H54 (cell line): ENCODE data around the gene MCM9.

ENCODE experiments used
- DNase-seq: peaks from one replicate; pipeline ENCODE4 v3.0.0; 2011; ENCODE audit warnings: low spot score, mixed read lengths; ENCODE audit not compliant: insufficient read length
- FAIRE-seq: peaks from 3 replicates; lab custom pipeline; 2011; peaks lifted over from hg19 to GRCh38; lab: Jason Lieb, UNC
- POLR2A ChIP-seq: IDR thresholded peaks from 2 replicates; pipeline ENCODE4 v1.6.1; 2011; ENCODE audit warnings: low read depth, mild to moderate bottlenecking, low read length

The MCM9 gene

DNA sequence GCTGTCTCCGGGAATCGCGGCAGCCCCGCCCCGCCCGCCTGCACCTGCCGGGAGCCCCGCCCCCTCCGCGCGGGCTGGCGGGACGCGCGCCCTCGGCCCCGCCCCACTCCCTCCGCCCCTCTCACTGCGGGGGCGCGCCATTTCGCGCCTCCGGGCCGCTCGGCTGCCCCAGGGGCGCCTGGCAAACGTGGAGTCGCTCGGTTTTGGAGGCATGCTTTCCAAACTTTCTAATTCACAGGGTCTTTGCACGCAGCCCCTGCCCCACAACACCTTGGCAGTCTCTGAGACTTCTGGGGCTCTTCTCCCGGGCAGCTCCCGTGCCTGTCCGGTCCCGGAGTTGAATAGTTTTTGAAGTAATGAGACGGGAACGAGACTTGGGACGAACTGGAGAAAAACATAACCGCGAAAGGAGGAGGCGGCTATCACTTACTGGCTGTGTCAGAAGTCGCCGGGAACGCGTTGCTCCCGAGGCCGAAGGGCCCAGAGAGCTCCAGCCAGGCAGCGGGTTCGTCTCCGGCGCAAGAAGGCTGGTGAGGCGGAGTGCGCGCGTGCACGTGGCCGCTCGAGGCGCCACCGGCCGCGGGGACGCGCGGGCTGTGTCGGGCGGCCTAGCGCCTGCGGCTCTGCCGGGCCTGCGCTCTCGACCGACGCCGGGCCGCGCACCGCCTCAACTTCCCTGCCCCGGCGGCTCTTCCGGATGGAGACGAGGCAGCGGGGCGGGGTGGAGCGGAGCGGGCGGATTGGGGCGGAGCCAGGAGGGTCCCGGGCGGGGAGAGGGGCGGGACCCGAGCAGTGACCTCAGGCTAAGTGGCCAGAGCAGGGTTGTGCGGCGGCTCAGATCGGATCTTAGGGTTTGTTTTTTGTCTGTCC, at the start of gene MCM9:
TSS of gene MCM9 (minus strand) at position 699 of the 870 bp plus-strand sequence. CDS start 3,436 bp downstream, outside the sequence.
- peak; percentile 43 for FAIRE-seq
- peak; percentile 42; the same call in 1 of the 2 replicates for TF ChIP-seq POLR2A
- DNase-seq = peak; percentile 76

DNA sequence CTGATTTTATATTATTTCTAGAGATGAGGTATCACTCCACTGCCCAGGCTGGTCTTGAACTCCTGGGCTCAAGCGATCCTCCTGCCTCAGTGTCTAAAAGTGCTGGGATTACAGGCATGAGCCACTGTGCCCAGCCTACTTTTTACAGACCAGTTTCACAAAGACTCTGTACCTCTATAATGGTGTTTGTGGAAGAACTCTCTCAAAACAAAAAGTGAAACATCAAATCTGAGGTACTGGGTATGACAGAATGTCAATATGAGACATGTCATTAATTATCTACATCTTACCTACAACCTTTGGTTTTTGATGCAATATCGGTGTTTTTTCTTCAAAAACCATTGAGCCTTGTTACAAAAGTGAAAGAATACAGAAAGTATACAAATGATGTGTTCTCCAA, 49.4 kb upstream of the MCM9 start:
- DNase-seq = no peak
- no peak for TF ChIP-seq POLR2A
- no peak for FAIRE-seq

DNA sequence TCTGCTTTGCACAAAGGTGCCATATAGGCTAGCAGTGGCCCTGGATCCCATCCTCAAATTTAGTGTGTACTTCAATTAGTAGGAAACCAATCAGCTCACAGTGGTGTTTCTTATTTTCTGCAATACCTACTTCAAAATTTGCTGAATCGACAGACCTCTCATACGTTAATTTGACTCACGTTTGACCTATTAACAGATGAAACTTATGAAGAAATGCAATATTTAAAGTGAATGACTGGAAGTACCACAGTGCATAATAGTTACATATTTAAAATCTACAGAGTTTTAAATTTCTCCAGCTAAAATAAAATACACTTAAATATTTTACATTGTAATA, 47.6 kb upstream of the MCM9 start:
- DNase-seq = no peak
- no peak for FAIRE-seq
- TF ChIP-seq POLR2A = no peak

DNA sequence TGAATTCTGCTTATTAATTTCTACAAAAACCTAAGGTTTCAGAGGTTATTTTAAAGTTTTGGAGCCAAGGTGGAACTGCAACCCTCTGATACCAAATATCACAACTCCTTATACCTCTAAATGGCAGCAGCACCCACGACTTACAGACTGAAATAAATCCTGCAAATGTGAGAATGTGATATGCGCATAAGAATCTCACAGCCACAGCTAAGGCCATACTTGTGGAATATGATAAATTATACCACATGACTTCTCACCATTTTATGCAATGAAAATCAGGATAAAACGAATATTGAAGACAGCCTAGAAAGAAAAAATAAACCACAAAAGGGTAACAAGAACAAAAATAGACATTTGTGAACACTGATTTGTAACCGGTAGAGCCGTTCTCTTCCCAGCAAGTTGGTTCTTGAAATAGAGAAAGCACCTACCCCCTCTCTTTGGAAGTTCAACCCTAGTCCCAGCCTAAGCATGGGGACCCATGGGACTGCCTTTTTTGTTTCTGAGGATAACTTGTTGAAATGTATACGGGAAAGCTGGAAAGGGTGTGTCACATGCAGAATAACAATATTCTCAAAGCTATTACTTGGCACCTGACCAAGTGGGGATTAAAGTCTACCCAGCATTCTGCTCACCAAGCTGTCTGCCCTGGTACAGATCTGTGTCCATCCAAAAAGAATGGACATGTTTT, 47.1 kb upstream of the MCM9 start:
- no peak for FAIRE-seq
- DNase-seq = no peak
- TF ChIP-seq POLR2A = no peak

DNA sequence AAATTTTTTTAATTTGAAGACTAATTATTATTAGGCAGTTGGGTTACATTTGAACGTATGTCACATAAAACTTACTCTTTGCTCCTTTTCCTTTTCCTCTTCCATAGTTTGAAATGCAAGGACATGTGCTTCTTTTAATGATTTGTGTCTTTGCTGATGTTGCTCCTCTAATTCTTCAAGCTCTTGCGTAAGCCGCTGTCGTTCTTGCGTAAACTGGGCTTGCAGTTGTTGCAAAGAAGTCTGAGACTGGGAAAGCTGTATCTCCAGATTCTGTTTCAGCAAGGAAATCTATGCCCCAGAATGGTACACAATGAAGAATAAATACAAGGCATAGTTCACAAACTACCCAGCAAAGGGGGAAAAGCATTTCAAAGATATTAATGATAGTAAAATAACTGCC, 45.1 kb upstream of the MCM9 start:
- no peak for DNase-seq
- no peak for TF ChIP-seq POLR2A
- FAIRE-seq = no peak

DNA sequence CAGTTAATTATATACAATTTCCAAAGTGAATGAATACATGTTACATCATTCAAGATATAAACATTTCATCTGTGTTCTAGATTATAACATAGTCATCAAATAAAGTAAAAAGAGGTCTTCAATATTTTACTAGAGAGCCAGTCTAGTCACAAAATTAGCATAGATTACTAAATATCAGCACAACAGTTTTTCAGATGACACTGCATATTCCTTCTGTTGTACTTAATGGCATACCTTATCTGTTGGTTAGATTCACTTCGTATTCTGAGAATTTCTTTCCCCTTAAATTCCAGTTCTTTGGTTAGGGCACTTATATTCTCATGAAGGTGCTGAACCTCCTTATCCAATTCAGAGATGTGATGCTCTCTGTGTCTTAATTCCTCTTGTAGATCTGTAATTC, 39.8 kb upstream of the MCM9 start:
- FAIRE-seq (no peak), DNase-seq (no peak)
- no peak for TF ChIP-seq POLR2A

DNA sequence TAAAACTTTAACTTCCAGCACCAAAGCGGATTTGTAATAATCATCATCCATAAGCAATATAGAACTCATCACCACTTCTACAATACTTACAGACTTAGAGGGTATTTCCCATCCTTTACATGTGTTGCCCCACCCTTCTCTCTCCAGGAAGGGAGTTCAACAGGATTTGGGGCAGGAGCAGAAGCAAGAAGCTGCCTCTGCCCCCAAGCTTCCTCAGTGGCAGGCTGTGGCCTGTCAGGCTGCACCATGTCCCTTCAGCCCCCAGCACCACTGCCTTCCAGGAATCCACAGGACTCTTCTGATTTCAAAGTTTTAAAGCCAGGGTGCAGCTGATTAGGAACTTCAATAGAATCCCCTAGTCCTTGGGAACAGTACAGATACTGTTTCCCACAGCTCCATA, 36.7 kb upstream of the MCM9 start:
- FAIRE-seq (no peak), DNase-seq (no peak)
- TF ChIP-seq POLR2A = no peak

DNA sequence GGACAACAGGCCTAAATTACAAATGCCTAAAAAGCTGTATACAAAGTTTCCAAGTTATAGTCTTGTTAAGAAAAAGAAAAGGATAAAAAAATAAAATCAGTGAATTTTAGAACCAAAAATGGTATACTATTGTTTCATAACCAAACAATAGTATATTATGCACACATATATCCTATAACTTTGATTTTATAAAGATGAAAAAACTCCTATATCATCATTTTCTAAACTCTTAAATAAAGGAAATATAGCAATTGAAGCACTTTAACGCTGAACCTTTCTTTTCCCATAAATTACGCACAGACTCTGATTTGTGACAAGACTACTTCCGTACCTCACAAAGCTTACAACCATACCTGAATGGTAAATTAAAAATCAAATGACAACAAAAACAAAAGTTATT, 35.9 kb upstream of the MCM9 start:
- TF ChIP-seq POLR2A = no peak
- DNase-seq (no peak), FAIRE-seq (no peak)

DNA sequence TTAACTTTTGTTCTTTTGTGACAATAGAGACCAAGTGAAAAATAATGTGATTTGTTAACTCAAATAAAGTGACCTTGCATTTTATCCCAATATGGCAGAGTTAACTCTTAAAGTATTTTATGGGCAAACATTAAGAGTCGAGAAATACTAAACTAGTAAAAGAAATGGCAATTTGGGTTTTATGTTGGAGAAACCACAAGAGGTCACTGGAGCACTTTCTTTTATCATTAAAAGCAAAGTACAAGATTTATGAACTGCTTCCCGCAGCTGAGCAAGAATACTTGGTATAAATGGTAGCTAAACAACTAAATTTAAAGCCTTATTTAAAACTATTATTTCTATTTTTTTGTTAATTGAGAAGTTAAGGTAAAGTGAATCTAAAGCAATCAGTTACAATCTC, 33.5 kb upstream of the MCM9 start:
- no peak for TF ChIP-seq POLR2A
- DNase-seq (no peak), FAIRE-seq (no peak)

DNA sequence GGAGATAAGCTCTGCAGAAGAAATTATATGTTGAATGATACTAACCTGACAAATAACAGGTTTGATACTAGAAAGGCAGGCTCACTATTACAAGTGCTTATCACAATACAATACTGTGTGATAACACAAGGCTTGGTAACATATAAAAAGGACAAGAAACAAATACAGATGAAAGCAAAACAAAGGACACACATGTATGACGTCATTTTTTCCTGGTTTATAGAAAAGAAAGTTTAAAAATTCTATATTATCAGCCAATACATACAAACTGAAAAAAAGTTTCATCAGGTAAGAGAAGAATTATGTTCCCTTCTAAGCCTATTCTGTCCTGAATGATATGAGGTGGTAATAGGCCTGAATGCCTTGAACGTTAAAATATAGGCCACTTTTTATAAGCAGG, 32.3 kb upstream of the MCM9 start:
- TF ChIP-seq POLR2A = no peak
- FAIRE-seq = no peak

DNA sequence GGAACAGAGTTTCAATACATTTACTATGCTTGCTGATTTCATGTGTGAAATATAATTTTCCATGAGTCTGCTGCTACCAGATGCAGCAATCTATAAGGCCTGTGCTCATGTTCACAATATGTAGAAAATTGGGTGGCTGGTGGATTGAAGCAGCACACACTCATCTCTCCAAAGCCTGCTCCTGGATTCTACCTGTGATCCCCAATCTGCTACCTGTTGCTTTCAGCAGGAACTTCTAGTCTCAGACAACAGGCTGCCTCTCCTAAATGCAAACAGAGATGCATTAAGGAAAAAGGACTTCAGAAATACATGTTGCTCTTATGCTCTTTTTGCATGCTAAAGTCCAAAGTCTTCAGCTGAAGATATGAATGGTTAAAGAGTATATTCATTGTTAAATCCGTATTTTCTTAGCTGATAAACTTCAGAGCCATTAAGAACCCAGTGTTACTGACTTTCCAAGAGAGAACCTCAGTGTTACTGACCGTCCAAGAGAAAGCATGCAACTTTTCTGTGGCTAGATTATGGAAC, 30.9 kb upstream of the MCM9 start:
- no peak for TF ChIP-seq POLR2A
- no peak for FAIRE-seq
- no peak for DNase-seq

More for the DNA sequence above, 32.3 kb upstream of the MCM9 start:
- DNase-seq = no peak

DNA sequence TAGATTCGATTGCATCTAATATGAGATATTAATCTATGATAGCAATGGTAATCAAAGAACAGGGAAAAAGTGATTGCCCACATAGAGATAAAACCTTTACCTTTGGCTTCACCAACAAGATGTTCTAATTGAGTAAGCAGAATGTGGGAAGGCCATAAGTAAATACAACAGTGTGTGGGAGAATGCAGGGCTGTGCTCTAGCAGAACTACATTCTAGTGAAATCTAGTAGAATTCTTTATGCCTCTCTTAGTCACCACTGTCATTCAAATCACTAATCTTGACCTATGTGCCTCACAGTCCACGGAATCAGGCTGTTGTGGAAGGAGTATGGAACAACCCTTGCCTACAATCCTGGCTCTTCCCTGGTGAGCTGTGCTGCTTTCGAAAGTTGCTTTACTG, 30.4 kb upstream of the MCM9 start:
- DNase-seq = no peak
- FAIRE-seq = no peak

DNA sequence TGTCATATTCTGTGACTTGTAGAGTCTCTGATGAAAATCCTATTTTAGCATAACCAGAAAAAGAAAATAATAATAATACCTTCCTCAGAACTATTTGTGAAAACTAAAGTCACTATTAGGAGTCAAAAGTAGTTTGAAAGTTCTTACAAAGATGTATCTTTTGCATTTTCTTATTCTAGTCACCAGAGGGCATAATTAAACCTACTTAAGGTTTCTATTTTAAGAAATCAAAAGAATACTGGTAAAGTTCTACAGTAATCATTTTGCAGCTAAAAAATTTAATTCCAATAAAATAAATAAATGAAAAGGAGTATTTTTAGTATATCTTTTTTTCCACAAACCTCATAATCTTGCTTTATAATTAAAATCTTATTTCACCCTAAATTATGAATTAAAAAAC, 28.0 kb upstream of the MCM9 start:
- FAIRE-seq = no peak
- TF ChIP-seq POLR2A = no peak

More for the DNA sequence above, 30.4 kb upstream of the MCM9 start:
- no peak for TF ChIP-seq POLR2A

DNA sequence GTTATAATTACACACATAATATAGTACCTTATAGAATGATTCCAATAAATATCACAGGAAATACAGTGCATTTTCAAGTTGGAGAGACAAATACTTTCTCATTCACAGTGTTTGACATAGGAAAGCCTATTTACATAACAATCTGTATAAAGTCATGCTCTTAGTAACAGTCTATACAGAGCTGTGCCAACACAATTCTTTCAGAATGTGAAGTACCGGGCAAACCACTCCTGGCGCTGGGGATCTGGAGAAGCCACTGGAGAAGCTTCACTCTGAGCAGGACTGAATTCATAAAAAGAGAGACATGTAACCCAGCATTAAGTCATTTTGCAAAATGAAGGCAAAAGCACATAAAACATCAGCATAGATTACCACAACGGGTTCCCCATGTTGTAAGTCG, 24.9 kb upstream of the MCM9 start:
- TF ChIP-seq POLR2A = no peak
- no peak for FAIRE-seq
- no peak for DNase-seq

More for the DNA sequence above, 28.0 kb upstream of the MCM9 start:
- DNase-seq = no peak

DNA sequence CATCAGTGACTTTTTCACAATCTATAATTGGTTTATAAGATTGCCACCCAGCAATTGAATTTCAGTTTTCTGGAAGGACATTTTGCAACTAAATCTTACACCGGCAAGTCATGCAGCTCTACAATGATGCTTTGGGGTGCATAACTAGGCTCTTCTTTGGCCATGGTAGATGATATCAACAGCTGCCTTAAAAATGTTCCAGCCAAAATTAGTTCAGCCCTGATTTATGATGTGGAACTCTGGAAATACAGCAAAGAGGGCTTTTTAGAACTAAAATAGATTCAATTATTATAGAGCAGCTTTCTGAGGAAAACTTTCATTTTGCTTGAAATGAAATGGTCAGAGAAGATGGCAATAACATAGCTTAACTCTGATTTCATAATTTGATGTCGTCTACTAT, 18.4 kb upstream of the MCM9 start:
- no peak for DNase-seq
- TF ChIP-seq POLR2A = no peak
- no peak for FAIRE-seq
